Loucy (cell line): ENCODE data around the gene ZNF585A.
"Not testable (repeated sequence)": the region's sequence is repeated elsewhere in the genome, so short reads cannot be mapped to it uniquely, and the experiment has no call there.

Source experiments
- EZH2phosphoT487 ChIP-seq: fragments of 200-600 bp; IDR thresholded peaks from 2 replicates; pipeline ENCODE4 v1.6.1; 2018; ENCODE audit warnings: antibody characterized with exemption, mild to moderate bottlenecking, moderate library complexity, borderline replicate concordance
- TF ChIP-seq, protein P1 (sequence below): fragments of 200-600 bp; sonication (generic); conservative IDR thresholded peaks from 2 replicates; pipeline ENCODE4 v1.5.1; 2014; ENCODE audit warnings: mild to moderate bottlenecking, antibody characterized with exemption, low read length

DNA sequence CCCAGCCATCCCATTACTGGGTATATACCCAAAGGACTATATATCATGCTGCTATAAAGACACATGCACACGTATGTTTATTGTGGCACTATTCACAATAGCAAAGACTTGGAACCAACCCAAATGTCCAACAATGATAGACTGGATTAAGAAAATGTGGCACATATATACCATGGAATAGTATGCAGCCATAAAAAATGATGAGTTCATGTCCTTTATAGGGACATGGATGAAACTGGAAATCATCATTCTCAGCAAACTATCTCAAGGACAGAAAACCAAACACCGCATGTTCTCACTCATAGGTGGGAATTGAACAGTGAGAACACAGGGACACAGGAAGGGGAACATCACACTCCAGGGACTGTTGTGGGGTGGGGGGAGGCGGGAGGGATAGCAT is 50.4 kb downstream of the ZNF585A start:
- TF ChIP-seq, protein P1, sequence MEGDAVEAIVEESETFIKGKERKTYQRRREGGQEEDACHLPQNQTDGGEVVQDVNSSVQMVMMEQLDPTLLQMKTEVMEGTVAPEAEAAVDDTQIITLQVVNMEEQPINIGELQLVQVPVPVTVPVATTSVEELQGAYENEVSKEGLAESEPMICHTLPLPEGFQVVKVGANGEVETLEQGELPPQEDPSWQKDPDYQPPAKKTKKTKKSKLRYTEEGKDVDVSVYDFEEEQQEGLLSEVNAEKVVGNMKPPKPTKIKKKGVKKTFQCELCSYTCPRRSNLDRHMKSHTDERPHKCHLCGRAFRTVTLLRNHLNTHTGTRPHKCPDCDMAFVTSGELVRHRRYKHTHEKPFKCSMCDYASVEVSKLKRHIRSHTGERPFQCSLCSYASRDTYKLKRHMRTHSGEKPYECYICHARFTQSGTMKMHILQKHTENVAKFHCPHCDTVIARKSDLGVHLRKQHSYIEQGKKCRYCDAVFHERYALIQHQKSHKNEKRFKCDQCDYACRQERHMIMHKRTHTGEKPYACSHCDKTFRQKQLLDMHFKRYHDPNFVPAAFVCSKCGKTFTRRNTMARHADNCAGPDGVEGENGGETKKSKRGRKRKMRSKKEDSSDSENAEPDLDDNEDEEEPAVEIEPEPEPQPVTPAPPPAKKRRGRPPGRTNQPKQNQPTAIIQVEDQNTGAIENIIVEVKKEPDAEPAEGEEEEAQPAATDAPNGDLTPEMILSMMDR, result not testable (repeated sequence)
- not testable (repeated sequence) for TF ChIP-seq EZH2phosphoT487
